HepG2 (cell line): ENCODE measurements around the gene RHO. TPM values are rescaled to one million over a fixed set of nuclear protein-coding genes. Genes with fewer than 3 reads are reported as not detected.

Experiments
- ATAC-seq: fragments of 200-7000 bp; cut with Tn5 transposase; 3 replicates; pipeline ENCODE4 v1.9.1; 2020; ENCODE audit warnings: mild to moderate bottlenecking, moderate library complexity
- BruUV-seq: library from RNA; stranded (reverse); fragments of 400-500 nt; replicated peaks from 2 replicates; lab custom pipeline; 2021; lab: Mats Ljungman, UMichigan
- CTCF ChIA-PET: fragments of 300-600 bp; formaldehyde crosslinking; extraction: SDS; loops from one replicate; lab custom pipeline; 2021; ENCODE audit warnings: low total read pairs, inconsistent platforms, low intra/inter-chr PET ratio; lab: Yijun Ruan, JAX
- POLR2A ChIA-PET: fragments of 350-600 bp; sonication (Branson Sonifier 250); formaldehyde crosslinking; loops from one replicate; lab custom pipeline; 2020; ENCODE audit warnings: antibody characterized with exemption, inconsistent platforms; lab: Yijun Ruan, JAX
- DNase-seq: peaks from one replicate; pipeline ENCODE4 v3.0.0-alpha.2; 2015; ENCODE audit warnings: low spot score
- FAIRE-seq: peaks from 3 replicates; lab custom pipeline; 2011; peaks lifted over from hg19 to GRCh38; lab: Jason Lieb, UNC
- H2AFZ ChIP-seq: one replicate; pipeline ENCODE4 v1.6.1; 2011; ENCODE audit warnings: low read length, inconsistent platforms
- H3K27ac ChIP-seq: fragments of 300-600 bp; 3 replicates; pipeline ENCODE4 v1.8.0; 2011; ENCODE audit warnings: mixed run types, mild to moderate bottlenecking, mixed read lengths, low read length, inconsistent platforms; ENCODE audit not compliant: insufficient read depth; ENCODE audit errors: extremely low read length
- H3K27me3 ChIP-seq, 2 experiments: fragments of 200-600 bp in 1 of 2; 2 replicates in 1 of 2; 3 replicates in 1 of 2; pipeline versions ENCODE4 v1.6.0 to v1.8.0; 2011; ENCODE audit warnings: low read length in 2 of 2, mild to moderate bottlenecking in 2 of 2, moderate library complexity in 2 of 2, inconsistent platforms in 1 of 2; ENCODE audit not compliant: insufficient read depth in 2 of 2, control insufficient read depth in 1 of 2
- H3K36me3 ChIP-seq, 2 experiments: fragments of 200-600 bp in 1 of 2; replicated peaks in 1 of 2; 2 replicates in 1 of 2; 3 replicates in 1 of 2; pipeline versions ENCODE4 v1.5.1 to v1.8.0; 2011; ENCODE audit warnings: low read length in 2 of 2, inconsistent platforms in 1 of 2; ENCODE audit not compliant: insufficient read depth in 2 of 2, control insufficient read depth in 1 of 2
- H3K4me1 ChIP-seq: 2 replicates; pipeline ENCODE4 v1.5.1; 2012; ENCODE audit warnings: low read length, inconsistent platforms; ENCODE audit not compliant: insufficient read depth
- H3K4me2 ChIP-seq: 2 replicates; pipeline ENCODE4 v1.6.0; 2011; ENCODE audit warnings: low read depth, low read length, inconsistent platforms
- H3K4me3 ChIP-seq, 3 experiments: fragments of 200-600 bp in 1 of 3; sonication (generic), shearing (Covaris generic) in 1 of 3; replicated peaks in 1 of 3; 2 replicates each; pipeline ENCODE4 v1.5.1; 2011 to 2016; ENCODE audit warnings: low read length in 3 of 3, inconsistent platforms in 2 of 3, low read depth in 2 of 3, mild to moderate bottlenecking in 2 of 3, control low read depth in 1 of 3, mixed read lengths in 1 of 3; ENCODE audit not compliant: insufficient read depth in 1 of 3
- H3K79me2 ChIP-seq: one replicate; pipeline ENCODE4 v1.6.1; 2011; ENCODE audit warnings: low read length, inconsistent platforms; ENCODE audit not compliant: insufficient read depth
- H3K9ac ChIP-seq: 2 replicates; pipeline ENCODE4 v1.6.0; 2011; ENCODE audit warnings: mild to moderate bottlenecking, low read depth, low read length, inconsistent platforms; ENCODE audit not compliant: insufficient read depth
- H3K9me3 ChIP-seq: 2 replicates; pipeline ENCODE4 v1.5.1; 2012; ENCODE audit warnings: mild to moderate bottlenecking, low read length
- H4K20me1 ChIP-seq: 2 replicates; pipeline ENCODE4 v1.6.0; 2011; ENCODE audit warnings: inconsistent platforms, mild to moderate bottlenecking, low read length, moderate library complexity; ENCODE audit not compliant: insufficient read depth
- HOXD1 ChIP-seq: sonication (generic); formaldehyde crosslinking; IDR thresholded peaks from 2 replicates; pipeline ENCODE4 v1.5.0; 2020; ENCODE audit warnings: missing genetic modification reagents
- KLF13 ChIP-seq: sonication (generic); formaldehyde crosslinking; IDR thresholded peaks from 2 replicates; pipeline ENCODE4 v1.4.0; 2020; ENCODE audit warnings: mild to moderate bottlenecking, missing genetic modification reagents
- TAF1 ChIP-seq: sonication (generic); formaldehyde crosslinking; IDR thresholded peaks from 2 replicates; pipeline ENCODE4 v1.4.0; 2020; ENCODE audit warnings: missing genetic modification reagents
- TBX3 ChIP-seq: fragments of 450-650 bp; IDR thresholded peaks from 2 replicates; pipeline ENCODE4 v1.6.1; 2017; ENCODE audit warnings: antibody characterized with exemption, mild to moderate bottlenecking, inconsistent platforms, borderline replicate concordance
- TRIM24 ChIP-seq: sonication (generic); formaldehyde crosslinking; IDR thresholded peaks from 2 replicates; pipeline ENCODE4 v1.8.0; 2022; ENCODE audit warnings: mild to moderate bottlenecking, missing genetic modification reagents
- ZNF441 ChIP-seq: sonication (generic); formaldehyde crosslinking; IDR thresholded peaks from 2 replicates; pipeline ENCODE4 v1.7.0; 2021; ENCODE audit warnings: missing genetic modification reagents, borderline replicate concordance
- ZNF589 ChIP-seq: sonication (generic); formaldehyde crosslinking; conservative IDR thresholded peaks from 2 replicates; pipeline ENCODE4 v1.8.0; 2022; ENCODE audit warnings: mild to moderate bottlenecking, moderate library complexity, missing genetic modification reagents
- ZNF746 ChIP-seq: sonication (generic); formaldehyde crosslinking; IDR thresholded peaks from 2 replicates; pipeline ENCODE4 v1.8.0; 2022; ENCODE audit warnings: mild to moderate bottlenecking, missing genetic modification reagents
- WGBS: methylation state at CpG from one replicate; pipeline ENCODE4 v1.1.6; 2017; ENCODE audit warnings: low lambda C conversion rate; 5-methylcytosine and 5-hydroxymethylcytosine counted together
- in situ Hi-C: cut with HindIII; loops from 2 replicates; pipeline ENCODE4 v1.10.0; 2017; ENCODE audit warnings: low pct_unique_long_range_greater_than_20kb; ENCODE audit not compliant: extremely low pct_ligation_motif_present
- intact Hi-C: fragments of 100-400 bp; cut with micrococcal nuclease; formaldehyde crosslinking; loops from one replicate; pipeline ENCODE4 v1.10.0; 2022; ENCODE audit not compliant: unreplicated experiment
- polyA plus RNA-seq, 8 experiments: library from polyadenylated mRNA; depleted of rRNA in 3 of 8; stranded (reverse) in 7 of 8; unstranded in 1 of 8; fragments of >200 nt; fragmentation: Illumina TruSeq in 4 of 8; extraction: Trizol in 4 of 8; gene quantifications; 2 replicates each; pipeline versions ENCODE4 v1.2.1 to v1.2.3, GENCODE V29; 2011 to 2016; ENCODE audit warnings: low read depth in 4 of 8, missing spikeins in 1 of 8, mixed read lengths in 1 of 8; ENCODE audit not compliant: insufficient read depth in 1 of 8
- total RNA-seq, 5 experiments: library from RNA; depleted of rRNA; stranded (reverse); fragments of >200 nt; fragmentation: Illumina TruSeq; extraction: Trizol; gene quantifications; 2 replicates each; pipeline ENCODE4 v1.2.3, GENCODE V29; 2016; ENCODE audit warnings: low read depth in 1 of 5
- TF ChIP-seq, protein P1 (sequence below), 2 experiments: sonication (generic) in 1 of 2; formaldehyde crosslinking in 1 of 2; IDR thresholded peaks; 2 replicates each; pipeline versions ENCODE4 v1.4.0 to v1.6.1; 2016 to 2020; ENCODE audit warnings: borderline replicate concordance in 1 of 2, low read depth in 1 of 2, mild to moderate bottlenecking in 1 of 2, missing genetic modification reagents in 1 of 2
- TF ChIP-seq, protein P2 (sequence below): sonication (generic); formaldehyde crosslinking; IDR thresholded peaks from 2 replicates; pipeline ENCODE4 v1.5.0; 2020; ENCODE audit warnings: mild to moderate bottlenecking, missing genetic modification reagents

RHO gene
- total and polyA plus RNA-seq, 2 of the 13 experiments (the other 11 are each of a cell fraction or from before 2014, with no cell fraction given): not detected

DNA sequence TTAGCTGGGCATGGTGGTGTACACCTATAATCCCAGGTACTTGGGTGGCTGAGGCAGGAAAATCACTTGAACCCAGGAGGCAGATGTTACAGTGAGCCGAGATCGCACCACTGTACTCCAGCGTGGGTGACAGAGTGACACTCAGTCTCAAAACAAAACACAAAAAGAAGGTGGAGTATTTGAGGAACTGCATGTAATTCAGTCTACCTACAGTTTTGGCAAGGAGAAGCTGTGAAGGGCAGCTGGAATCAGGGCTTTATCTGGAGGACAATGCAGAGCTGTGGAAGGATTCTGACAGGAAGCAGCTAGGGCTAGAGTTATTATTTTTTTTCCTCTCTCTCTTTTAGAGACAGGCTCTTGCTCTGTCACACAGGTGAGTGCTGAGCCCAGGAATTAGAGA lies 21.4 kb downstream of the RHO start:
- intact Hi-C loops (loop anchor here (10.0 kb wide), 1 partner anchor 55 kb away; no protein-coding TSS in a partner anchor), in situ Hi-C loops (loop anchor here (5.0 kb wide), 1 partner anchor 58 kb away; no protein-coding TSS in a partner anchor)
- CTCF ChIA-PET: no interaction called here
- no peak for FAIRE-seq
- 62% methylated on average over 3 of the region's 3 CpGs for WGBS
- H3K36me3 ChIP-seq: no peaks in the 10 kb centered on the region
- POLR2A ChIA-PET: no interaction called here
- H3K4me3 ChIP-seq: no peak overlapping the region
- no peak for DNase-seq
- H4K20me1 ChIP-seq: no peaks in the 10 kb centered on the region
- H3K4me2 ChIP-seq: no peak overlapping the region
- no peak for TF ChIP-seq HOXD1 (CRISPR knock-in tag)
- H3K27ac ChIP-seq: no peak overlapping the region
- BruUV-seq: no TSS peak
- H2AFZ ChIP-seq: no peak overlapping the region
- no peak overlapping the region for H3K9ac ChIP-seq
- H3K4me1 ChIP-seq: peaks cover 57% of the 10 kb centered on the region
- H3K9me3 ChIP-seq: no peaks in the 10 kb centered on the region
- no peaks in the 10 kb centered on the region for H3K27me3 ChIP-seq
- ATAC-seq: no peak
- no peaks in the 10 kb centered on the region for H3K79me2 ChIP-seq

DNA sequence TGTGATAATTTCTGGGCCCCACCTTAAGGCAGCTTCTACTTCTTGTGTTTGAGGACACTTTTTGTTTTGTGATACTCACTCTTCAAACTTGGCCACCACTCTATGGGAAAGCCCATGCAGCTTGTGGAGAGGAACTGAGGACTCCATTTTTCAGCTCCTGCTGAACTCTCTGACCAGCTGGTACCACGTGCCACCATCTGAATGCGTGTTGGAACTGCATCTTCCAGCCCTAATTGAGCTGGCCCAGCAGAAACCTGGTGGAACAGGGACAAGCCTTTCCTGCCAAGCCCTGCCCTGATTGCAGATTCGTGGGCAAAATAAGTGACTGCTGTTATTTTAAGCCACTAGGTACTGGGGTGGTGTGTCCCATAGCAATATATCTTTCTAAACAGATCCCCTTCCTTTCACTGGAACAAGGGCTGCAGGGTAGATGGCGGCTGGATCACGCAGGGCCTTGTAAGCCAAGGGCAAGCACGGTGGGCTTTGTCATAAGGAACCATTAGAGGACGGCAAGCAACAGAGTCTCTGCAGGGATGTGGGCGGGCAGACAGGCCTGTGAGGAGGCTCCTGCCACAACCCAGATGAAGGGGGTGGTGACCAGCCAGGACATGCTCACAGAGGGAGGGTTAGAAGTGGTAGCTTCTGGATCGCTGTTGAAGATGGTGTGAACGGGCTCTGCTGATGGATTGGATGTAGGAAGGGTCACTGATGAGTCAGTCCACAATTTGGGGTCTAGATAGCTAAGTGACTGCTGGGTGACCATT lies 24.0 kb downstream of the RHO start:
- H3K27me3 ChIP-seq: no peaks in the 10 kb centered on the region
- no peaks in the 10 kb centered on the region for H3K9me3 ChIP-seq
- POLR2A ChIA-PET: interaction anchor here (0.9 to 1.6 kb wide), 3 partner anchors 14 to 42 kb away, joined by 3 to 10 read pairs (median 3); no protein-coding TSS in a partner anchor
- H3K9ac ChIP-seq: no peak overlapping the region
- 50% methylated on average over 9 of the region's 10 CpGs for WGBS
- H2AFZ ChIP-seq: no peak overlapping the region
- DNase-seq (no peak), FAIRE-seq (no peak), ATAC-seq (peak; percentile 19)
- H3K36me3 ChIP-seq: peaks cover 3% of the 10 kb centered on the region in 2 experiments; a peak in 3 of 5 replicates
- CTCF ChIA-PET: interaction anchor here (1.2 kb wide), 1 partner anchor 62 kb away, joined by 4 read pairs; no protein-coding TSS in a partner anchor
- H3K4me2 ChIP-seq: no peak overlapping the region
- H4K20me1 ChIP-seq: no peaks in the 10 kb centered on the region
- H3K4me1 ChIP-seq: peaks cover 46% of the 10 kb centered on the region
- BruUV-seq: no TSS peak
- no peaks in the 10 kb centered on the region for H3K79me2 ChIP-seq
- no peak overlapping the region for H3K27ac ChIP-seq
- H3K4me3 ChIP-seq: no peak overlapping the region
- in situ Hi-C loops: loop anchor here (5.0 kb wide), 1 partner anchor 60 kb away; no protein-coding TSS in a partner anchor
- intact Hi-C loops: loop anchor here (10.0 kb wide), 1 partner anchor 58 kb away; no protein-coding TSS in a partner anchor
- TF ChIP-seq, protein P1, sequence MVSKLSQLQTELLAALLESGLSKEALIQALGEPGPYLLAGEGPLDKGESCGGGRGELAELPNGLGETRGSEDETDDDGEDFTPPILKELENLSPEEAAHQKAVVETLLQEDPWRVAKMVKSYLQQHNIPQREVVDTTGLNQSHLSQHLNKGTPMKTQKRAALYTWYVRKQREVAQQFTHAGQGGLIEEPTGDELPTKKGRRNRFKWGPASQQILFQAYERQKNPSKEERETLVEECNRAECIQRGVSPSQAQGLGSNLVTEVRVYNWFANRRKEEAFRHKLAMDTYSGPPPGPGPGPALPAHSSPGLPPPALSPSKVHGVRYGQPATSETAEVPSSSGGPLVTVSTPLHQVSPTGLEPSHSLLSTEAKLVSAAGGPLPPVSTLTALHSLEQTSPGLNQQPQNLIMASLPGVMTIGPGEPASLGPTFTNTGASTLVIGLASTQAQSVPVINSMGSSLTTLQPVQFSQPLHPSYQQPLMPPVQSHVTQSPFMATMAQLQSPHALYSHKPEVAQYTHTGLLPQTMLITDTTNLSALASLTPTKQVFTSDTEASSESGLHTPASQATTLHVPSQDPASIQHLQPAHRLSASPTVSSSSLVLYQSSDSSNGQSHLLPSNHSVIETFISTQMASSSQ (IDR thresholded peaks at IDR 0.05; ENCODE audit: low read depth): no peak
- TF ChIP-seq, protein P1 (CRISPR knock-in tag; IDR thresholded peaks at IDR 0.05; ENCODE audit: borderline replicate concordance): no peak
- TF ChIP-seq TRIM24 (CRISPR knock-in tag): no peak
- 0 out of 2 replicates have a peak, but pooled peaks have one; percentile 4 for TF ChIP-seq TAF1
- no peak for TF ChIP-seq KLF13 (CRISPR knock-in tag)
- TF ChIP-seq ZNF589 (CRISPR knock-in tag): no peak
- no peak for TF ChIP-seq ZNF441
- TF ChIP-seq, protein P2, sequence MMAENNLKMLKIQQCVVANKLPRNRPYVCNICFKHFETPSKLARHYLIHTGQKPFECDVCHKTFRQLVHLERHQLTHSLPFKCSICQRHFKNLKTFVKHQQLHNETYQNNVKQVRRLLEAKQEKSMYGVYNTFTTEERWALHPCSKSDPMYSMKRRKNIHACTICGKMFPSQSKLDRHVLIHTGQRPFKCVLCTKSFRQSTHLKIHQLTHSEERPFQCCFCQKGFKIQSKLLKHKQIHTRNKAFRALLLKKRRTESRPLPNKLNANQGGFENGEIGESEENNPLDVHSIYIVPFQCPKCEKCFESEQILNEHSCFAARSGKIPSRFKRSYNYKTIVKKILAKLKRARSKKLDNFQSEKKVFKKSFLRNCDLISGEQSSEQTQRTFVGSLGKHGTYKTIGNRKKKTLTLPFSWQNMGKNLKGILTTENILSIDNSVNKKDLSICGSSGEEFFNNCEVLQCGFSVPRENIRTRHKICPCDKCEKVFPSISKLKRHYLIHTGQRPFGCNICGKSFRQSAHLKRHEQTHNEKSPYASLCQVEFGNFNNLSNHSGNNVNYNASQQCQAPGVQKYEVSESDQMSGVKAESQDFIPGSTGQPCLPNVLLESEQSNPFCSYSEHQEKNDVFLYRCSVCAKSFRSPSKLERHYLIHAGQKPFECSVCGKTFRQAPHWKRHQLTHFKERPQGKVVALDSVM (CRISPR knock-in tag): no peak
- TF ChIP-seq ZNF746 (CRISPR knock-in tag): no peak
- no peak for TF ChIP-seq TBX3
